Neural progenitor cell (in vitro differentiated cells): ENCODE data around the gene TACR3. TPM values are rescaled to one million over a fixed set of nuclear protein-coding genes. Genes with fewer than 3 reads are reported as not detected.

Experiments
- DNase-seq: peaks from one replicate; pipeline ENCODE4 v3.0.0-alpha.2; 2016; ENCODE audit warnings: low spot score
- H2AFZ ChIP-seq: fragments of 200-600 bp; sonication (generic); replicated peaks from 2 replicates; pipeline ENCODE4 v1.6.1; 2016; ENCODE audit warnings: antibody characterized with exemption
- H3F3A ChIP-seq: fragments of 200-600 bp; sonication (generic); 2 replicates; pipeline ENCODE4 v1.6.1; 2016; ENCODE audit warnings: antibody characterized with exemption, low read depth
- H3K27ac ChIP-seq: fragments of 200-600 bp; sonication (generic); 2 replicates; pipeline ENCODE4 v1.5.1; 2016; ENCODE audit warnings: mild to moderate bottlenecking
- H3K27me3 ChIP-seq: fragments of 200-600 bp; sonication (generic); 2 replicates; pipeline ENCODE4 v1.6.1; 2016; ENCODE audit warnings: mild to moderate bottlenecking, moderate library complexity
- H3K36me3 ChIP-seq: fragments of 200-600 bp; sonication (generic); 2 replicates; pipeline ENCODE4 v1.5.1; 2016
- H3K4me1 ChIP-seq: fragments of 200-600 bp; sonication (generic); 2 replicates; pipeline ENCODE4 v1.6.1; 2016; ENCODE audit warnings: mixed run types
- H3K4me2 ChIP-seq: fragments of 200-600 bp; sonication (generic); 2 replicates; pipeline ENCODE4 v1.6.1; 2016
- H3K4me3 ChIP-seq: fragments of 200-600 bp; sonication (generic); 2 replicates; pipeline ENCODE4 v1.5.1; 2016
- H3K79me2 ChIP-seq: fragments of 200-600 bp; sonication (generic); 2 replicates; pipeline ENCODE4 v1.6.1; 2016; ENCODE audit warnings: low read depth
- H3K9ac ChIP-seq: fragments of 200-600 bp; sonication (generic); 2 replicates; pipeline ENCODE4 v1.6.1; 2016
- H3K9me3 ChIP-seq: fragments of 200-600 bp; sonication (generic); 2 replicates; pipeline ENCODE4 v1.5.1; 2016; ENCODE audit warnings: low read depth
- H4K20me1 ChIP-seq: fragments of 200-600 bp; sonication (generic); 2 replicates; pipeline ENCODE4 v1.6.1; 2016; ENCODE audit warnings: low read depth
- H3K27ac Mint-ChIP-seq: 3 replicates; pipeline ENCODE4 v1.8.0; 2021; ENCODE audit warnings: mixed read lengths
- H3K27me3 Mint-ChIP-seq: 2 replicates; pipeline ENCODE4 v1.8.0; 2022; ENCODE audit warnings: low read depth, mild to moderate bottlenecking, inconsistent platforms, moderate library complexity, mixed read lengths; ENCODE audit not compliant: insufficient read depth
- H3K36me3 Mint-ChIP-seq: 3 replicates; pipeline ENCODE4 v1.8.0; 2021; ENCODE audit warnings: mixed read lengths
- H3K4me1 Mint-ChIP-seq: 3 replicates; pipeline ENCODE4 v1.8.0; 2021; ENCODE audit warnings: mixed read lengths
- H3K4me3 Mint-ChIP-seq: 3 replicates; pipeline ENCODE4 v1.8.0; 2021; ENCODE audit warnings: mild to moderate bottlenecking, moderate library complexity, mixed read lengths
- H3K9me3 Mint-ChIP-seq: 3 replicates; pipeline ENCODE4 v1.8.0; 2020; ENCODE audit warnings: mixed read lengths
- CTCF ChIP-seq: fragments of 200-600 bp; sonication (generic); IDR thresholded peaks from 2 replicates; pipeline ENCODE4 v1.5.1; 2017; ENCODE audit warnings: antibody characterized with exemption, mild to moderate bottlenecking
- EZH2 ChIP-seq: fragments of 200-600 bp; sonication (generic); IDR thresholded peaks from 2 replicates; pipeline ENCODE4 v1.6.1; 2017; ENCODE audit warnings: antibody characterized with exemption, mild to moderate bottlenecking, moderate library complexity
- EZH2phosphoT487 ChIP-seq: fragments of 200-600 bp; sonication (generic); IDR thresholded peaks from 2 replicates; pipeline ENCODE4 v1.6.1; 2017; ENCODE audit warnings: antibody characterized with exemption
- total RNA-seq: library from RNA; depleted of rRNA; stranded (reverse); fragments of >200 nt; gene quantifications from 2 replicates; pipeline ENCODE4 v1.2.3, GENCODE V29; 2015; ENCODE audit warnings: low replicate concordance

TACR3 gene
- total RNA-seq, 1 donor from 2014 or later: 0.28 TPM

- H3K36me3 ChIP-seq: no peaks in the 10 kb centered on the region
- H3K9me3 ChIP-seq: no peaks in the 10 kb centered on the region
- no peak overlapping the region for H3K4me3 Mint-ChIP-seq
- no peak for DNase-seq
- H3K79me2 ChIP-seq: no peaks in the 10 kb centered on the region
- no peak overlapping the region for H3K27ac Mint-ChIP-seq
- no peaks in the 10 kb centered on the region for H3K4me1 ChIP-seq
- no peak overlapping the region for H3K9ac ChIP-seq
- no peaks in the 10 kb centered on the region for H3F3A ChIP-seq
- H4K20me1 ChIP-seq: no peaks in the 10 kb centered on the region
- H2AFZ ChIP-seq: no peak overlapping the region
- no peak overlapping the region for H3K27ac ChIP-seq
- no peak overlapping the region for H3K4me3 ChIP-seq
- no peaks in the 10 kb centered on the region for H3K4me1 Mint-ChIP-seq
- no peaks in the 10 kb centered on the region for H3K27me3 ChIP-seq
- TF ChIP-seq CTCF: no peak
- no peak for TF ChIP-seq EZH2phosphoT487
- no peaks in the 10 kb centered on the region for H3K9me3 Mint-ChIP-seq
- H3K4me2 ChIP-seq: no peak overlapping the region
- H3K36me3 Mint-ChIP-seq: no peaks in the 10 kb centered on the region
- no peaks in the 10 kb centered on the region for H3K27me3 Mint-ChIP-seq
Observed at GRCh38 chr4:103664436-103665075, 55.2 kb downstream of the TACR3 start.

- Mint-ChIP-seq H3K4me1 (no peaks in the 10 kb centered on the region), H3K4me3 (no peak overlapping the region), H3K27me3 (no peaks in the 10 kb centered on the region), H3K27ac (no peak overlapping the region), H3K9me3 (no peaks in the 10 kb centered on the region), H3K36me3 (no peaks in the 10 kb centered on the region)
- no peaks in the 10 kb centered on the region for H3K27me3 ChIP-seq
- no peaks in the 10 kb centered on the region for H4K20me1 ChIP-seq
- TF ChIP-seq CTCF (no peak), EZH2phosphoT487 (no peak), EZH2 (no peak)
- H3K4me1 ChIP-seq: no peaks in the 10 kb centered on the region
- no peaks in the 10 kb centered on the region for H3F3A ChIP-seq
- H3K4me2 ChIP-seq: no peak overlapping the region
- DNase-seq: no peak
- no peaks in the 10 kb centered on the region for H3K36me3 ChIP-seq
- no peak overlapping the region for H3K9ac ChIP-seq
- H2AFZ ChIP-seq: no peak overlapping the region
- no peak overlapping the region for H3K27ac ChIP-seq
- H3K4me3 ChIP-seq: no peak overlapping the region
- H3K9me3 ChIP-seq: no peaks in the 10 kb centered on the region
- H3K79me2 ChIP-seq: no peaks in the 10 kb centered on the region
Observed at GRCh38 chr4:103648541-103648940, 71.2 kb downstream of the TACR3 start.

GRCh38 chr4:103645991-103646390 is 73.8 kb downstream of the TACR3 start:
- H3K27me3 ChIP-seq: no peaks in the 10 kb centered on the region

More at GRCh38 chr4:103645991-103646390, 73.8 kb downstream of the TACR3 start:
- no peak overlapping the region for H3K4me3 ChIP-seq
- Mint-ChIP-seq H3K27me3 (no peaks in the 10 kb centered on the region), H3K36me3 (no peaks in the 10 kb centered on the region), H3K9me3 (no peaks in the 10 kb centered on the region), H3K27ac (no peak overlapping the region), H3K4me1 (no peaks in the 10 kb centered on the region), H3K4me3 (no peak overlapping the region)
- DNase-seq: no peak
- H3F3A ChIP-seq: no peaks in the 10 kb centered on the region
- no peaks in the 10 kb centered on the region for H3K79me2 ChIP-seq
- H4K20me1 ChIP-seq: no peaks in the 10 kb centered on the region
- no peaks in the 10 kb centered on the region for H3K36me3 ChIP-seq
- no peak for TF ChIP-seq CTCF
- no peak for TF ChIP-seq EZH2
- TF ChIP-seq EZH2phosphoT487: no peak
- H3K9me3 ChIP-seq: peaks cover 4% of the 10 kb centered on the region
- no peak overlapping the region for H3K4me2 ChIP-seq
- no peaks in the 10 kb centered on the region for H3K4me1 ChIP-seq
- no peak overlapping the region for H2AFZ ChIP-seq
- H3K27ac ChIP-seq: no peak overlapping the region
- H3K9ac ChIP-seq: no peak overlapping the region
